ENCODE data around the gene PLEKHN1.

Gene PLEKHN1

GRCh38 chr1:1023700-1024099, 57.4 kb downstream of the PLEKHN1 start:
- Histone ChIP-seq H3K4me3 (ENCODE audit: low read depth, low read length, poor library complexity, severe bottlenecking) (no peak overlapping the region), H3K27ac (ENCODE audit: low read depth, low read length, poor library complexity, severe bottlenecking) (no peak overlapping the region), H4K20me1 (ENCODE audit: insufficient read depth, low read length) (no peaks in the 10 kb centered on the region), H2AFZ (ENCODE audit: low read length) (no peak overlapping the region), H3K9me3 (ENCODE audit: low read length) (no peaks in the 10 kb centered on the region), H3K9ac (ENCODE audit: low read length) (no peak overlapping the region), H3K4me2 (ENCODE audit: low read length) (no peak overlapping the region), H3F3A (ENCODE audit: insufficient read depth, low read length) (no peaks in the 10 kb centered on the region), H3K27me3 (ENCODE audit: insufficient read depth, low read length) (peaks cover 21% of the 10 kb centered on the region), H3K9me2 (ENCODE audit: low read depth, low read length) (no peaks in the 10 kb centered on the region), H3K79me2 (ENCODE audit: insufficient read depth, low read length) (no peaks in the 10 kb centered on the region), H3K36me3 (ENCODE audit: insufficient read depth, low read length) (no peaks in the 10 kb centered on the region), H3K4me1 (ENCODE audit: insufficient read depth, low read length, severe bottlenecking) (peaks cover 4% of the 10 kb centered on the region)
- no peak for TF ChIP-seq CTCF (IDR thresholded peaks at IDR 0.05; ENCODE audit: low read length)
- TF ChIP-seq EZH2 (IDR thresholded peaks at IDR 0.05; ENCODE audit: borderline replicate concordance, low read length) = no peak

GRCh38 chr1:1024149-1024770, 58.0 kb downstream of the PLEKHN1 start:
- TF ChIP-seq CTCF (IDR thresholded peaks at IDR 0.05; ENCODE audit: low read length) (no peak), EZH2 (IDR thresholded peaks at IDR 0.05; ENCODE audit: borderline replicate concordance, low read length) (no peak)
- Histone ChIP-seq H4K20me1 (ENCODE audit: insufficient read depth, low read length) (no peaks in the 10 kb centered on the region), H3K9me3 (ENCODE audit: low read length) (no peaks in the 10 kb centered on the region), H3K4me3 (ENCODE audit: low read depth, low read length, poor library complexity, severe bottlenecking) (no peak overlapping the region), H3K4me2 (ENCODE audit: low read length) (no peak overlapping the region), H3K27ac (ENCODE audit: low read depth, low read length, poor library complexity, severe bottlenecking) (no peak overlapping the region), H3K36me3 (ENCODE audit: insufficient read depth, low read length) (no peaks in the 10 kb centered on the region), H3K9me2 (ENCODE audit: low read depth, low read length) (no peaks in the 10 kb centered on the region), H3F3A (ENCODE audit: insufficient read depth, low read length) (no peaks in the 10 kb centered on the region), H3K4me1 (ENCODE audit: insufficient read depth, low read length, severe bottlenecking) (peaks cover 4% of the 10 kb centered on the region), H3K27me3 (ENCODE audit: insufficient read depth, low read length) (peaks cover 21% of the 10 kb centered on the region), H3K79me2 (ENCODE audit: insufficient read depth, low read length) (no peaks in the 10 kb centered on the region), H2AFZ (ENCODE audit: low read length) (no peak overlapping the region), H3K9ac (ENCODE audit: low read length) (no peak overlapping the region)

GRCh38 chr1:1024771-1025699, 58.8 kb downstream of the PLEKHN1 start:
- no peak overlapping the region for H3K4me3 ChIP-seq (ENCODE audit: low read depth, low read length, poor library complexity, severe bottlenecking)
- no peaks in the 10 kb centered on the region for H3K36me3 ChIP-seq (ENCODE audit: insufficient read depth, low read length)
- H3K27ac ChIP-seq (ENCODE audit: low read depth, low read length, poor library complexity, severe bottlenecking) = no peak overlapping the region
- no peak overlapping the region for H2AFZ ChIP-seq (ENCODE audit: low read length)
- no peaks in the 10 kb centered on the region for H3K9me3 ChIP-seq (ENCODE audit: low read length)
- H3K9me2 ChIP-seq (ENCODE audit: low read depth, low read length) = no peaks in the 10 kb centered on the region
- TF ChIP-seq CTCF (IDR thresholded peaks at IDR 0.05; ENCODE audit: low read length) (no peak), EZH2 (IDR thresholded peaks at IDR 0.05; ENCODE audit: borderline replicate concordance, low read length) (no peak)
- peaks cover 21% of the 10 kb centered on the region for H3K27me3 ChIP-seq (ENCODE audit: insufficient read depth, low read length)
- H3K9ac ChIP-seq (ENCODE audit: low read length) = no peak overlapping the region
- H4K20me1 ChIP-seq (ENCODE audit: insufficient read depth, low read length) = no peaks in the 10 kb centered on the region
- H3K4me1 ChIP-seq (ENCODE audit: insufficient read depth, low read length, severe bottlenecking) = peaks cover 4% of the 10 kb centered on the region
- H3K79me2 ChIP-seq (ENCODE audit: insufficient read depth, low read length) = no peaks in the 10 kb centered on the region
- H3F3A ChIP-seq (ENCODE audit: insufficient read depth, low read length) = no peaks in the 10 kb centered on the region
- H3K4me2 ChIP-seq (ENCODE audit: low read length) = no peak overlapping the region
